Neuronal stem cell (in vitro differentiated cells): Measurements from ENCODE around the gene RSPO3.

ENCODE experiments used
- DNase-seq: peaks from one replicate; pipeline ENCODE4 v3.0.0-alpha.2; 2013; ENCODE audit warnings: low spot score
- H2AFZ ChIP-seq: one replicate; pipeline ENCODE4 v1.6.1; 2013; ENCODE audit warnings: mild to moderate bottlenecking, low read length, inconsistent platforms
- H2AK5ac ChIP-seq: 2 replicates; pipeline ENCODE4 v1.6.1; 2013; ENCODE audit warnings: low read depth, mild to moderate bottlenecking, inconsistent platforms, low read length, moderate library complexity, mixed read lengths
- H2BK120ac ChIP-seq: 2 replicates; pipeline ENCODE4 v1.6.1; 2013; ENCODE audit warnings: low read depth, mild to moderate bottlenecking, inconsistent platforms, low read length, moderate library complexity, mixed read lengths
- H2BK12ac ChIP-seq: one replicate; pipeline ENCODE4 v1.6.1; 2013; ENCODE audit warnings: low read length, inconsistent platforms
- H2BK15ac ChIP-seq: 2 replicates; pipeline ENCODE4 v1.6.1; 2013; ENCODE audit warnings: mild to moderate bottlenecking, low read length, inconsistent platforms, mixed read lengths
- H2BK5ac ChIP-seq: one replicate; pipeline ENCODE4 v1.6.1; 2013; ENCODE audit warnings: inconsistent platforms, mild to moderate bottlenecking, low read length, moderate library complexity
- H3K14ac ChIP-seq: one replicate; pipeline ENCODE4 v1.6.1; 2013; ENCODE audit warnings: low read length, inconsistent platforms
- H3K18ac ChIP-seq: 2 replicates; pipeline ENCODE4 v1.6.1; 2013; ENCODE audit warnings: low read length, inconsistent platforms
- H3K23ac ChIP-seq: 2 replicates; pipeline ENCODE4 v1.6.1; 2013; ENCODE audit warnings: low read depth, mild to moderate bottlenecking, mixed read lengths, low read length, inconsistent platforms; ENCODE audit not compliant: poor library complexity
- H3K27ac ChIP-seq: replicated peaks from 3 replicates; pipeline ENCODE4 v1.5.1; 2013; ENCODE audit warnings: low read length, inconsistent platforms
- H3K27me3 ChIP-seq, 3 experiments: 2 replicates each; pipeline ENCODE4 v1.6.1; 2013; ENCODE audit warnings: low read length in 3 of 3, mild to moderate bottlenecking in 2 of 3, inconsistent platforms in 1 of 3, low read depth in 1 of 3, mixed read lengths in 1 of 3, moderate library complexity in 1 of 3; ENCODE audit not compliant: control insufficient read depth in 3 of 3, insufficient read depth in 3 of 3
- H3K36me3 ChIP-seq, 2 donors: replicated peaks in 1 of 2; 2 replicates each; pipeline ENCODE4 v1.6.1; 2013; ENCODE audit warnings: low read length in 2 of 2; ENCODE audit not compliant: control insufficient read depth in 2 of 2, insufficient read depth in 2 of 2
- H3K4ac ChIP-seq: 2 replicates; pipeline ENCODE4 v1.6.1; 2013; ENCODE audit warnings: inconsistent platforms, mild to moderate bottlenecking, low read length, moderate library complexity
- H3K4me1 ChIP-seq, 2 donors: 1 replicate in 1 of 2; 2 replicates in 1 of 2; pipeline ENCODE4 v1.6.1; 2013; ENCODE audit warnings: low read length in 2 of 2, low read depth in 1 of 2; ENCODE audit not compliant: control insufficient read depth in 2 of 2, insufficient read depth in 1 of 2
- H3K4me2 ChIP-seq: one replicate; pipeline ENCODE4 v1.6.1; 2013; ENCODE audit warnings: mild to moderate bottlenecking, low read length, inconsistent platforms; ENCODE audit not compliant: insufficient read depth, poor library complexity, severe bottlenecking
- H3K4me3 ChIP-seq, 2 donors: 2 replicates each; pipeline ENCODE4 v1.5.1; 2013; ENCODE audit warnings: low read length in 2 of 2, mild to moderate bottlenecking in 2 of 2, inconsistent platforms in 1 of 2, moderate library complexity in 1 of 2
- H3K79me1 ChIP-seq: one replicate; pipeline ENCODE4 v1.6.1; 2013; ENCODE audit warnings: low read depth, mild to moderate bottlenecking, inconsistent platforms, low read length, moderate library complexity
- H3K9ac ChIP-seq: one replicate; pipeline ENCODE4 v1.6.1; 2013; ENCODE audit warnings: mild to moderate bottlenecking, low read depth, low read length, inconsistent platforms; ENCODE audit not compliant: poor library complexity
- H3K9me3 ChIP-seq, 2 donors: replicated peaks in 1 of 2; 2 replicates each; pipeline versions ENCODE3 to v1.6.1; 2013; ENCODE audit warnings: low read length in 2 of 2, mild to moderate bottlenecking in 2 of 2, inconsistent platforms in 1 of 2, low read depth in 1 of 2, mixed read lengths in 1 of 2, moderate library complexity in 1 of 2; ENCODE audit not compliant: control insufficient read depth in 2 of 2, insufficient read depth in 1 of 2
- H4K8ac ChIP-seq: one replicate; pipeline ENCODE4 v1.6.1; 2013; ENCODE audit warnings: low read depth, mild to moderate bottlenecking, inconsistent platforms, low read length, moderate library complexity
- H4K91ac ChIP-seq: one replicate; pipeline ENCODE4 v1.6.1; 2013; ENCODE audit warnings: low read length, low read depth, mild to moderate bottlenecking, inconsistent platforms; ENCODE audit not compliant: poor library complexity
- WGBS, 2 donors: extraction: QIAGEN DNeasy Blood & Tissue Kit; methylation state at CpG; one replicate each; pipeline ENCODE4 v1.1.7; 2013; ENCODE audit warnings: missing lambda C conversion rate in 2 of 2, mixed read lengths in 1 of 2; ENCODE audit not compliant: insufficient read length in 2 of 2, insufficient replicate concordance in 1 of 2; ENCODE audit errors: extremely low coverage in 2 of 2; 5-methylcytosine and 5-hydroxymethylcytosine counted together

The RSPO3 gene

GRCh38 chr6:127176146-127176545, 57.7 kb downstream of the RSPO3 start:
- Histone ChIP-seq H2AFZ (no peak overlapping the region), H3K23ac (no peak overlapping the region), H3K18ac (no peak overlapping the region), H4K8ac (no peak overlapping the region), H3K9ac (no peak overlapping the region), H3K4me2 (no peak overlapping the region), H3K27me3 (no peaks in the 10 kb centered on the region), H3K4ac (no peak overlapping the region), H2AK5ac (no peak overlapping the region), H3K9me3 (no peaks in the 10 kb centered on the region), H2BK5ac (no peak overlapping the region), H2BK120ac (no peak overlapping the region), H3K36me3 (no peaks in the 10 kb centered on the region), H3K14ac (no peak overlapping the region), H2BK15ac (no peak overlapping the region), H3K4me1 (no peaks in the 10 kb centered on the region), H3K27ac (no peak overlapping the region), H4K91ac (no peak overlapping the region), H3K79me1 (no peaks in the 10 kb centered on the region), H3K4me3 (no peak overlapping the region), H2BK12ac (no peak overlapping the region)
- no CpG with 5 or more reads among the region's 1 CpG for WGBS, 2 donors
- DNase-seq, result no peak

- Histone ChIP-seq H4K91ac (no peak overlapping the region), H2BK12ac (no peak overlapping the region), H3K27ac (no peak overlapping the region), H3K18ac (no peak overlapping the region), H2AK5ac (no peak overlapping the region), H4K8ac (no peak overlapping the region), H3K27me3 (no peaks in the 10 kb centered on the region), H3K36me3 (no peaks in the 10 kb centered on the region), H3K4ac (no peak overlapping the region), H3K79me1 (no peaks in the 10 kb centered on the region), H3K4me2 (no peak overlapping the region), H2BK120ac (no peak overlapping the region), H3K4me3 (no peak overlapping the region), H3K14ac (no peak overlapping the region), H2BK15ac (no peak overlapping the region), H2BK5ac (no peak overlapping the region), H3K9me3 (no peaks in the 10 kb centered on the region), H2AFZ (no peak overlapping the region), H3K9ac (no peak overlapping the region), H3K4me1 (no peaks in the 10 kb centered on the region), H3K23ac (no peak overlapping the region)
- no CpG with 5 or more reads among the region's 4 CpGs for WGBS, 2 donors
- no peak for DNase-seq
These were observed 58.8 kb downstream of the RSPO3 start for GRCh38 chr6:127177030-127177922.

GRCh38 chr6:127177923-127178231, 59.4 kb downstream of the RSPO3 start:
- H3K18ac ChIP-seq, result no peak overlapping the region
- DNase-seq, result no peak
- H2AK5ac ChIP-seq, result no peak overlapping the region
- no peak overlapping the region for H3K4me2 ChIP-seq
- H3K27ac ChIP-seq, result no peak overlapping the region
- no peaks in the 10 kb centered on the region for H3K9me3 ChIP-seq
- no peaks in the 10 kb centered on the region for H3K4me1 ChIP-seq
- no peaks in the 10 kb centered on the region for H3K36me3 ChIP-seq
- no peak overlapping the region for H2AFZ ChIP-seq
- H3K23ac ChIP-seq, result no peak overlapping the region
- H2BK12ac ChIP-seq, result no peak overlapping the region
- no CpG with 5 or more reads among the region's 1 CpG for WGBS, 2 donors
- no peak overlapping the region for H4K91ac ChIP-seq
- H3K4ac ChIP-seq, result no peak overlapping the region
- no peak overlapping the region for H2BK120ac ChIP-seq
- no peak overlapping the region for H3K14ac ChIP-seq
- H4K8ac ChIP-seq, result no peak overlapping the region
- H3K27me3 ChIP-seq, result no peaks in the 10 kb centered on the region
- no peak overlapping the region for H2BK5ac ChIP-seq
- H3K4me3 ChIP-seq, result no peak overlapping the region
- H2BK15ac ChIP-seq, result no peak overlapping the region
- no peak overlapping the region for H3K9ac ChIP-seq
- no peaks in the 10 kb centered on the region for H3K79me1 ChIP-seq

GRCh38 chr6:127178746-127179145, 60.3 kb downstream of the RSPO3 start:
- no CpG with 5 or more reads among the region's 1 CpG for WGBS, 2 donors
- DNase-seq, result no peak
- no peaks in the 10 kb centered on the region for H3K79me1 ChIP-seq
- H3K23ac ChIP-seq, result no peak overlapping the region
- no peaks in the 10 kb centered on the region for H3K36me3 ChIP-seq
- H3K4me2 ChIP-seq, result no peak overlapping the region
- H2AFZ ChIP-seq, result no peak overlapping the region
- no peaks in the 10 kb centered on the region for H3K27me3 ChIP-seq
- no peak overlapping the region for H2BK12ac ChIP-seq
- no peak overlapping the region for H2BK5ac ChIP-seq
- no peak overlapping the region for H4K91ac ChIP-seq
- H4K8ac ChIP-seq, result no peak overlapping the region
- no peaks in the 10 kb centered on the region for H3K9me3 ChIP-seq
- no peak overlapping the region for H2BK15ac ChIP-seq
- H3K4me3 ChIP-seq, result no peak overlapping the region
- no peak overlapping the region for H3K9ac ChIP-seq
- no peak overlapping the region for H3K4ac ChIP-seq
- no peak overlapping the region for H2BK120ac ChIP-seq
- H3K27ac ChIP-seq, result no peak overlapping the region
- no peak overlapping the region for H3K14ac ChIP-seq
- no peaks in the 10 kb centered on the region for H3K4me1 ChIP-seq
- H2AK5ac ChIP-seq, result no peak overlapping the region
- no peak overlapping the region for H3K18ac ChIP-seq
